H7 (cell line): ENCODE data around the gene C11orf98. TPM values are rescaled to one million over a fixed set of nuclear protein-coding genes. Genes with fewer than 3 reads are reported as not detected.
A peak's percentile ranks its signal among the peaks of the same experiment; 100 is the strongest.
"Not testable (repeated sequence)": the region's sequence is repeated elsewhere in the genome, so short reads cannot be mapped to it uniquely, and the experiment has no call there.

Experiments
- DNase-seq: peaks from one replicate; pipeline ENCODE4 v3.0.0; 2012
- H3K27me3 ChIP-seq: 2 replicates; pipeline ENCODE4 v1.6.0; 2011; ENCODE audit warnings: mild to moderate bottlenecking, low read length; ENCODE audit not compliant: control insufficient read depth, insufficient read depth
- H3K36me3 ChIP-seq: replicated peaks from 2 replicates; pipeline ENCODE4 v1.5.1; 2011; ENCODE audit warnings: low read length; ENCODE audit not compliant: control insufficient read depth, insufficient read depth
- H3K4me3 ChIP-seq: 2 replicates; pipeline ENCODE4 v1.5.1; 2011; ENCODE audit warnings: low read depth, mild to moderate bottlenecking, control low read depth, low read length, moderate library complexity; ENCODE audit not compliant: insufficient read depth
- total RNA-seq: library from RNA; depleted of rRNA; stranded (reverse); fragments of >200 nt; shearing (Covaris generic); gene quantifications from 2 replicates; pipeline ENCODE4 v1.2.3, GENCODE V29; 2014

The C11orf98 gene
- total RNA-seq, 1 experiment from 2014 or later, result 136 TPM

GRCh38 chr11:62675415-62675814, 10.4 kb upstream of the C11orf98 start:
- not testable (repeated sequence) for H3K27me3 ChIP-seq, DNase-seq, H3K4me3 ChIP-seq
- peaks cover 18% of the 10 kb centered on the region for H3K36me3 ChIP-seq

DNA sequence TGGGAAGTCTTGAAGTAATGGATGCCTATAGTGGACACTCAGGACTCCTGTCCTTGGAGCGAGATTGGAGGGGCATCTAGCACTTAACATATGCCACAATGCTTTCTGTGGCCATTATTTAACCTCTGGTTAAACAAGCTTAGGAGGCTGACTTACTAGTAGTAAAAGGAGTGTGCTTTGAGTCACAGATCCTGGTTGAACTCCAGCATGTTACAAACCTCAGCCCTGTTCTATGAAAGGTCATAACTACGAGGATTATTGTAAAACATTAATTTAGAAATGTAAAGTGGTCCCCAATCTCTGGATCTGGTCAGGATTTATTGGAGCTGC, 8.2 kb upstream of the C11orf98 start:
- Histone ChIP-seq H3K27me3 (no peaks in the 10 kb centered on the region), H3K36me3 (peaks cover 18% of the 10 kb centered on the region), H3K4me3 (no peak overlapping the region)
- peak; percentile 8 for DNase-seq

DNA sequence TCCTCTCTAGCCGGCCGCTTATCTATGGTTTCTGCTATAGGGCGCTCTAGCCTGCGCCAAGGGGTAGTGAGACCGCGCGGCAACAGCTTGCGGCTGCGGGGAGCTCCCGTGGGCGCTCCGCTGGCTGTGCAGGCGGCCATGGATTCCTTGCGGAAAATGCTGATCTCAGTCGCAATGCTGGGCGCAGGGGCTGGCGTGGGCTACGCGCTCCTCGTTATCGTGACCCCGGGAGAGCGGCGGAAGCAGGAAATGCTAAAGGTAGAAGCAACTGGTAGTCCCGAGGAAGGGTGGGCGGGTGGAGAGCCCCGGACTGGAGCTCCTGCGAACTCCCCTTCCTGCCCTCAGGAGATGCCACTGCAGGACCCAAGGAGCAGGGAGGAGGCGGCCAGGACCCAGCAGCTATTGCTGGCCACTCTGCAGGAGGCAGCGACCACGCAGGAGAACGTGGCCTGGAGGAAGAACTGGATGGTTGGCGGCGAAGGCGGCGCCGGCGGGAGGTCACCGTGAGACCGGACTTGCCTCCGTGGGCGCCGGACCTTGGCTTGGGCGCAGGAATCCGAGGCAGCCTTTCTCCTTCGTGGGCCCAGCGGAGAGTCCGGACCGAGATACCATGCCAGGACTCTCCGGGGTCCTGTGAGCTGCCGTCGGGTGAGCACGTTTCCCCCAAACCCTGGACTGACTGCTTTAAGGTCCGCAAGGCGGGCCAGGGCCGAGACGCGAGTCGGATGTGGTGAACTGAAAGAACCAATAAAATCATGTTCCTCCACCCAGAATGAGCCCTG, 6.8 kb upstream of the C11orf98 start, which contains the start of the genes LBHD1 and UQCC3:
TSS of gene LBHD1 (minus strand) at position 660 of the 782 bp plus-strand sequence. CDS start 2,236 bp downstream, outside the sequence.
TSS of gene UQCC3 (plus strand) at position 66 of the 782 bp plus-strand sequence. CDS start at position 139, 73 bp downstream.
- Histone ChIP-seq H3K4me3 (peak within 1 kb of the TSS; percentile 92), H3K36me3 (peaks cover 15% of the 10 kb centered on the region), H3K27me3 (no peaks in the 10 kb centered on the region)
- peak; percentile 93 for DNase-seq

- Histone ChIP-seq H3K27me3 (no peaks in the 10 kb centered on the region), H3K36me3 (peaks cover 16% of the 10 kb centered on the region), H3K4me3 (peak overlapping the region; percentile 92)
- no peak for DNase-seq
These were observed 6.2 kb upstream of the C11orf98 start for GRCh38 chr11:62671236-62671607.

DNA sequence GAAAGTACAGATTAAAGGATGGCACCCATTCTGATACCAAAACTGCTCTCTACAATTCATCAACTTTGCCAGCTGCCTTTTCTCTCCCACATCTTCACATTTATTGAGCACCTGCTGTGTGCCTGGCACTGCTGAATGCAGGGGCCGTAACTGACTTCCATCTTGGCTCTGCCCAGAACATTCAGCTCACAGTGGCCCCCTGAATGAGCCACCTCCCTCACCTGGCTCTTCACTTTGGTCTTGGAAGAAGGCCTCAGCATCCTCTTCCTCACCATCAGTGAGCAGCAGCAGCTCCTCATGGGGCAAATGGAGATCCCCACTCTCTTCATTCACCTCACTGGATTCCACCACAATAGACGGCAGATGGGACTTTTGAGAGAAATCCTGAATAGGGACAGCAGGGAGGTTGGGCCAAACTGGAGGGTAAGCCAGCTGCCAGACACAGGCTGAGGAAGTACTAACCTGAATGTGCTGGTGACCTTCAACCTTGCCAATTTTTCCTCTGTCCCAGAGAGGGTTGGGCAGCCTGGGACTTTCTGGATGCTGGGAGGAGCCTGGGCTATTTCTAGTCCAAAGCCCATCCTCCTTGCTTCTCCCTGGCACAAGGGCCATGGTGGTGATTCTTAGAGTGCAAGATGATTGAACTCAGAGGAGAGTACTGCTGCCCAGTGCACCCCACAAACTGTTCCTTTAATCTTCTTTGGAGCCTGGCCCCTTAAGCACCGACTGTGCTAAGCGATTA, 4.6 kb upstream of the C11orf98 start:
- Histone ChIP-seq H3K4me3 (no peak overlapping the region), H3K36me3 (peaks cover 17% of the 10 kb centered on the region), H3K27me3 (no peaks in the 10 kb centered on the region)
- DNase-seq, result peak; percentile 59

DNA sequence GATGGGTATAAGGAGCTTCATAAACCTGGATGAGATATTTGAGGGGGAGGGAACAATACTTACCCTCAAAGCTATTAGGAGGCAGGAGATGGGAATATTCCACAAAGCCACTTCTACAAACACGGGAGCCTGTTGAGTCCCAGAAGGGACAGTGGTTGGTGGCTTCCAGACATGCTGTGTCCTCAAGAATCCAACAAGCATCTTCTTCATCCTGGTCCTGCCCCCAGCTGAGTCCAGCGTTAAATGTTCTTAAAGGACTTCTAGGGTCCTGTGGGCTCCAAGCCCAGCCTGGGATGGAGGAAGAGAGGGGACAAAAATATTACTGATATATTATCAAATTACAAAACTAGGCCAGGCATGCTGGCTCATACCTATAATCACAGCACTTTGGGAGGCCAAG, 2.5 kb upstream of the C11orf98 start:
- Histone ChIP-seq H3K36me3 (peaks cover 20% of the 10 kb centered on the region), H3K27me3 (no peaks in the 10 kb centered on the region), H3K4me3 (no peak overlapping the region; the same call in 1 of the 2 replicates)
- no peak for DNase-seq

DNA sequence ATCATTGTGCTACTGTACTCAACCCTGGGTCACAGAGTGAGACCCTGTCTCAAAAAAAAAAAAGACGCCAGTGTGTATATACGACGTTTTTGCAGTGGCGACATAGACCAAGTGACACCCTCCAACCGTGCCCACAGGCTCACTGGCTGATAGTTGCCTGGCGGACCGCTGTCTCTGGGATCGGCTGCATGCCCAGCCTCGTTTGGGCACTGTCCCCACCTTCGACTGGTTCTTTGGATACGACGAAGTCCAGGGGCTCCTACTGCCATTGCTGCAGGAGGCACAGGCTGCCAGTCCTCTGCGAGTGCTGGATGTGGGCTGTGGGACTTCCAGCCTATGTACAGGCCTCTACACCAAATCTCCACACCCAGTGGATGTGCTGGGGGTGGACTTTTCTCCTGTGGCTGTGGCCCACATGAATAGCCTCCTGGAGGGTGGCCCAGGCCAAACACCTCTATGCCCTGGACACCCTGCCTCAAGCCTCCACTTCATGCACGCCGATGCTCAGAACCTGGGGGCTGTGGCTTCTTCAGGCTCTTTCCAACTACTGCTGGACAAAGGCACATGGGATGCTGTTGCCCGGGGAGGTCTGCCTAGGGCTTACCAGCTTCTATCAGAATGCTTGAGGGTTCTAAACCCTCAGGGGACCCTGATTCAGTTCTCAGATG, 1.4 kb upstream of the C11orf98 start:
- Histone ChIP-seq H3K4me3 (peak overlapping the region; percentile 79), H3K27me3 (no peaks in the 10 kb centered on the region), H3K36me3 (peaks cover 20% of the 10 kb centered on the region)
- peak; percentile 46 for DNase-seq

DNA sequence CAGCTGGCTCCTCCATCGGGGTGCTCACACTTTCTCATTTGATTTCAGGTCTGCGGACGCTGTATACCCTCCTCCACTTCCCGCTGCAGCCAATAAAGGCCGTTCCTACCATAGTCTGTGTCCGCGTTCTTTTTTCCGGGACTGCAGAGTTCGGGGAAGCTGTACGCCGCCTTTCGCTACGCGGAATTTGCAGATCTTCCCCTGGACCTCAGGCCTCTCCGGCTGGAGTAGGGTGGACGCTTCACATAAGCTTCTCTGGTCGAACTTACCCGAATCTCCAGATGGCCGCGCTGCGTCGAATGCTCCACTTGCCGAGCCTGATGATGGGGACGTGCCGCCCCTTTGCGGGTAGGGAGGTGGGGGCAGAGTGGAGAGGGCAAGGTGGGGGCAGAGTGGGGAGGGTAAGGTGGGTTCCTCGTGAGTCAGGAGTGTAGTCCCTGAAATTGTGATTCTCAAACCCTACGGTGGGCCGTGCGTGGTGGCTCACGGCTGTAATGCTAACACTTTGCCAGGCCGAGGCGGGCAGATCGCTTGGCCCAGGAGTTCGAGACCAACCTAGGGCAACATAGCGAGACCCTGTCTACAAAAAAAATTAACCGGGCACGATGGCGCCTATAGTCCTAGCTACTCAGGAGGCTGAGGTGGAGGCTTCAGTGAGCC, 719 bp upstream of the C11orf98 start:
- peak; percentile 59 for DNase-seq
- Histone ChIP-seq H3K4me3 (peak overlapping the region; percentile 79), H3K36me3 (peaks cover 20% of the 10 kb centered on the region), H3K27me3 (no peaks in the 10 kb centered on the region)

GRCh38 chr11:62664405-62665074, 470 bp downstream of the C11orf98 start:
- peak; percentile 88 for DNase-seq
- Histone ChIP-seq H3K36me3 (peaks cover 20% of the 10 kb centered on the region), H3K4me3 (peak overlapping the region; percentile 79), H3K27me3 (no peaks in the 10 kb centered on the region)

- Histone ChIP-seq H3K27me3 (no peaks in the 10 kb centered on the region), H3K36me3 (no peaks in the 10 kb centered on the region), H3K4me3 (no peak overlapping the region)
These were observed 8.1 kb downstream of the C11orf98 start for GRCh38 chr11:62656796-62657429.

GRCh38 chr11:62654297-62654696, 10.7 kb downstream of the C11orf98 start:
- DNase-seq, result no peak
- Histone ChIP-seq H3K27me3 (no peaks in the 10 kb centered on the region), H3K36me3 (peaks cover 6% of the 10 kb centered on the region), H3K4me3 (no peak overlapping the region)

More at GRCh38 chr11:62656796-62657429, 8.1 kb downstream of the C11orf98 start:
- no peak for DNase-seq

GRCh38 chr11:62652161-62653006, 12.6 kb downstream of the C11orf98 start:
- Histone ChIP-seq H3K4me3 (peak overlapping the region; percentile 71), H3K27me3 (no peaks in the 10 kb centered on the region), H3K36me3 (peaks cover 8% of the 10 kb centered on the region)
- DNase-seq, result no peak

DNA sequence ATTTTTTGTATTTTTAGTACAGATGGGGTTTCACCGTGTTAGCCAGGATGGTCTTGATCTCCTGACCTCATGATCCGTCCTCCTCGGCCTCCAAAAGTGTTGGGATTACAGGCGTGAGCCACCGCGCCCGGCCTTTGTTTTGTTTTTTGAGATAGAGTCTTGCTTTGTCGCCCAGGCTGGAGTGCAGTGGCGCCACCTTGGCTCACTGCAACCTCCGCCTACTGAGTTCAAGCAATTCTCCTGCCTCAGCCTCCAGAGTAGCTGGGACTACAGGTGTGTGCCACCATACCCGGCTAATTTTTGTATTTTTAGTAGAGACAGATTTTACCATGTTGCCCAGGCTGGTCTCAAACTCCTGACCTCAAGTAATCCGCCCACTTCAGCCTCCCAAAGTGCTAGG, 14.7 kb downstream of the C11orf98 start:
- DNase-seq, H3K27me3 ChIP-seq, H3K4me3 ChIP-seq, H3K36me3 ChIP-seq: not testable (repeated sequence)
